ENCODE measurements around the gene MAGI1. TPM values are rescaled to one million over a fixed set of nuclear protein-coding genes. Genes with fewer than 3 reads are reported as not detected.

Gene MAGI1
- total and polyA plus RNA-seq, 7 experiments from 2014 or later = 0.39 TPM; not detected in 6

GRCh38 chr3:65796676-65797075 lies 242.0 kb downstream of the MAGI1 start:
- ChIA-PET POLR2A (no interaction called here), CTCF (no interaction called here)
- Mint-ChIP-seq H3K27me3 (no peaks in the 10 kb centered on the region), H3K9me3 (no peaks in the 10 kb centered on the region), H3K36me3 (no peaks in the 10 kb centered on the region), H3K27ac (no peak overlapping the region), H3K4me1 (no peaks in the 10 kb centered on the region), H3K4me3 (no peak overlapping the region)
- Histone ChIP-seq H3K4me1 (ENCODE audit: control insufficient read depth in 2 of 2, insufficient read depth in 2 of 2, low read length in 2 of 2) (no peaks in the 10 kb centered on the region), H3K36me3 (ENCODE audit: control insufficient read depth in 2 of 3, insufficient read depth in 3 of 3, low read length in 3 of 3) (no peaks in the 10 kb centered on the region), H3K4me3 (ENCODE audit: low read length) (no peak overlapping the region), H3K27me3 (ENCODE audit: control insufficient read depth in 2 of 2, insufficient read depth in 2 of 2, low read length in 2 of 2) (no peaks in the 10 kb centered on the region), H3K9me3 (ENCODE audit: control insufficient read depth in 2 of 3, low read length in 3 of 3) (no peaks in the 10 kb centered on the region), H3K27ac (ENCODE audit: low read depth, low read length) (no peak overlapping the region)
- DNase-seq = no peak
- no peak for ATAC-seq
- intact Hi-C loops (cut with micrococcal nuclease) = no loop called here

GRCh38 chr3:65795166-65795565 lies 243.6 kb downstream of the MAGI1 start:
- Histone ChIP-seq H3K36me3 (ENCODE audit: control insufficient read depth in 2 of 3, insufficient read depth in 3 of 3, low read length in 3 of 3) (no peaks in the 10 kb centered on the region), H3K9me3 (ENCODE audit: control insufficient read depth in 2 of 3, low read length in 3 of 3) (no peaks in the 10 kb centered on the region), H3K4me1 (ENCODE audit: control insufficient read depth in 2 of 2, insufficient read depth in 2 of 2, low read length in 2 of 2) (no peaks in the 10 kb centered on the region), H3K4me3 (ENCODE audit: low read length) (no peak overlapping the region), H3K27ac (ENCODE audit: low read depth, low read length) (no peak overlapping the region), H3K27me3 (ENCODE audit: control insufficient read depth in 2 of 2, insufficient read depth in 2 of 2, low read length in 2 of 2) (no peaks in the 10 kb centered on the region)
- Mint-ChIP-seq H3K4me1 (no peaks in the 10 kb centered on the region), H3K9me3 (no peaks in the 10 kb centered on the region), H3K36me3 (no peaks in the 10 kb centered on the region), H3K27ac (no peak overlapping the region), H3K4me3 (no peak overlapping the region), H3K27me3 (no peaks in the 10 kb centered on the region)
- no peak for ATAC-seq
- no peak for DNase-seq
- POLR2A ChIA-PET = no interaction called here
- CTCF ChIA-PET = no interaction called here
- intact Hi-C loops (cut with micrococcal nuclease) = no loop called here

GRCh38 chr3:65793495-65794200 lies 245.1 kb downstream of the MAGI1 start:
- Mint-ChIP-seq H3K4me3 (no peak overlapping the region), H3K4me1 (no peaks in the 10 kb centered on the region), H3K27ac (no peak overlapping the region), H3K36me3 (no peaks in the 10 kb centered on the region), H3K27me3 (no peaks in the 10 kb centered on the region), H3K9me3 (no peaks in the 10 kb centered on the region)
- ChIA-PET CTCF (no interaction called here), POLR2A (no interaction called here)
- H3K27ac ChIP-seq (ENCODE audit: low read depth, low read length) = no peak overlapping the region
- DNase-seq = no peak
- intact Hi-C loops (cut with micrococcal nuclease) = no loop called here
- H3K4me1 ChIP-seq (ENCODE audit: control insufficient read depth in 2 of 2, insufficient read depth in 2 of 2, low read length in 2 of 2) = no peaks in the 10 kb centered on the region
- ATAC-seq = no peak
- H3K27me3 ChIP-seq (ENCODE audit: control insufficient read depth in 2 of 2, insufficient read depth in 2 of 2, low read length in 2 of 2) = no peaks in the 10 kb centered on the region
- no peak overlapping the region for H3K4me3 ChIP-seq (ENCODE audit: low read length)
- H3K9me3 ChIP-seq (ENCODE audit: control insufficient read depth in 2 of 3, low read length in 3 of 3) = no peaks in the 10 kb centered on the region
- no peaks in the 10 kb centered on the region for H3K36me3 ChIP-seq (ENCODE audit: control insufficient read depth in 2 of 3, insufficient read depth in 3 of 3, low read length in 3 of 3)

- Mint-ChIP-seq H3K4me1 (no peaks in the 10 kb centered on the region), H3K27ac (no peak overlapping the region), H3K9me3 (peaks cover 0 to 3% (median 0%) of the 10 kb centered on the region in 11 donors), H3K27me3 (peaks cover 0 to 3% (median 0%) of the 10 kb centered on the region in 5 donors), H3K4me3 (no peak overlapping the region), H3K36me3 (no peaks in the 10 kb centered on the region)
- no peaks in the 10 kb centered on the region for H3K4me1 ChIP-seq (ENCODE audit: control insufficient read depth in 2 of 2, insufficient read depth in 2 of 2, low read length in 2 of 2)
- intact Hi-C loops (cut with micrococcal nuclease) = no loop called here
- H3K36me3 ChIP-seq (ENCODE audit: control insufficient read depth in 2 of 3, insufficient read depth in 3 of 3, low read length in 3 of 3) = no peaks in the 10 kb centered on the region
- CTCF ChIA-PET = no interaction called here
- no peaks in the 10 kb centered on the region for H3K9me3 ChIP-seq (ENCODE audit: control insufficient read depth in 2 of 3, low read length in 3 of 3)
- no peaks in the 10 kb centered on the region for H3K27me3 ChIP-seq (ENCODE audit: control insufficient read depth in 2 of 2, insufficient read depth in 2 of 2, low read length in 2 of 2)
- POLR2A ChIA-PET = no interaction called here
- H3K27ac ChIP-seq (ENCODE audit: low read depth, low read length) = no peak overlapping the region
- ATAC-seq = no peak
- no peak for DNase-seq
- no peak overlapping the region for H3K4me3 ChIP-seq (ENCODE audit: low read length)
Observed at GRCh38 chr3:65788461-65788860, 250.3 kb downstream of the MAGI1 start.

- POLR2A ChIA-PET = no interaction called here
- Mint-ChIP-seq H3K4me1 (no peaks in the 10 kb centered on the region), H3K27me3 (peaks cover 0 to 3% (median 0%) of the 10 kb centered on the region in 5 donors), H3K9me3 (peaks cover 0 to 8% (median 0%) of the 10 kb centered on the region in 11 donors), H3K27ac (no peak overlapping the region), H3K4me3 (no peak overlapping the region), H3K36me3 (no peaks in the 10 kb centered on the region)
- ATAC-seq (no peak), DNase-seq (no peak)
- intact Hi-C loops (cut with micrococcal nuclease) = no loop called here
- Histone ChIP-seq H3K4me3 (ENCODE audit: low read length) (no peak overlapping the region), H3K4me1 (ENCODE audit: control insufficient read depth in 2 of 2, insufficient read depth in 2 of 2, low read length in 2 of 2) (no peaks in the 10 kb centered on the region), H3K27ac (ENCODE audit: low read depth, low read length) (no peak overlapping the region), H3K9me3 (ENCODE audit: control insufficient read depth in 2 of 3, low read length in 3 of 3) (no peaks in the 10 kb centered on the region), H3K27me3 (ENCODE audit: control insufficient read depth in 2 of 2, insufficient read depth in 2 of 2, low read length in 2 of 2) (no peaks in the 10 kb centered on the region), H3K36me3 (ENCODE audit: control insufficient read depth in 2 of 3, insufficient read depth in 3 of 3, low read length in 3 of 3) (no peaks in the 10 kb centered on the region)
- CTCF ChIA-PET = no interaction called here
Observed at GRCh38 chr3:65787827-65788226, 250.9 kb downstream of the MAGI1 start.

- peaks cover 0 to 8% (median 0%) of the 10 kb centered on the region in 11 donors for H3K9me3 Mint-ChIP-seq
- H3K27ac ChIP-seq (ENCODE audit: low read depth, low read length) = no peak overlapping the region
- H3K36me3 Mint-ChIP-seq = no peaks in the 10 kb centered on the region
- H3K27me3 Mint-ChIP-seq = peaks cover 0 to 3% (median 0%) of the 10 kb centered on the region in 5 donors
- POLR2A ChIA-PET = no interaction called here
- H3K4me1 ChIP-seq (ENCODE audit: control insufficient read depth in 2 of 2, insufficient read depth in 2 of 2, low read length in 2 of 2) = no peaks in the 10 kb centered on the region
- no peaks in the 10 kb centered on the region for H3K36me3 ChIP-seq (ENCODE audit: control insufficient read depth in 2 of 3, insufficient read depth in 3 of 3, low read length in 3 of 3)
- no peak for ATAC-seq
- H3K4me3 Mint-ChIP-seq = no peak overlapping the region
- no peaks in the 10 kb centered on the region for H3K9me3 ChIP-seq (ENCODE audit: control insufficient read depth in 2 of 3, low read length in 3 of 3)
- no peaks in the 10 kb centered on the region for H3K4me1 Mint-ChIP-seq
- H3K27me3 ChIP-seq (ENCODE audit: control insufficient read depth in 2 of 2, insufficient read depth in 2 of 2, low read length in 2 of 2) = no peaks in the 10 kb centered on the region
- DNase-seq = no peak
- H3K27ac Mint-ChIP-seq = no peak overlapping the region
- intact Hi-C loops (cut with micrococcal nuclease) = no loop called here
- CTCF ChIA-PET = no interaction called here
- H3K4me3 ChIP-seq (ENCODE audit: low read length) = no peak overlapping the region
Observed at GRCh38 chr3:65787340-65787739, 251.4 kb downstream of the MAGI1 start.

GRCh38 chr3:65786890-65787289 lies 251.8 kb downstream of the MAGI1 start:
- no peak for DNase-seq
- H3K36me3 Mint-ChIP-seq = no peaks in the 10 kb centered on the region
- no peak overlapping the region for H3K27ac ChIP-seq (ENCODE audit: low read depth, low read length)
- no peak for ATAC-seq
- no peaks in the 10 kb centered on the region for H3K27me3 ChIP-seq (ENCODE audit: control insufficient read depth in 2 of 2, insufficient read depth in 2 of 2, low read length in 2 of 2)
- no peaks in the 10 kb centered on the region for H3K9me3 ChIP-seq (ENCODE audit: control insufficient read depth in 2 of 3, low read length in 3 of 3)
- H3K27ac Mint-ChIP-seq = no peak overlapping the region
- H3K4me1 Mint-ChIP-seq = no peaks in the 10 kb centered on the region
- H3K4me1 ChIP-seq (ENCODE audit: control insufficient read depth in 2 of 2, insufficient read depth in 2 of 2, low read length in 2 of 2) = no peaks in the 10 kb centered on the region
- no peak overlapping the region for H3K4me3 Mint-ChIP-seq
- peaks cover 0 to 8% (median 0%) of the 10 kb centered on the region in 11 donors for H3K9me3 Mint-ChIP-seq
- ChIA-PET POLR2A (no interaction called here), CTCF (no interaction called here)
- no peaks in the 10 kb centered on the region for H3K36me3 ChIP-seq (ENCODE audit: control insufficient read depth in 2 of 3, insufficient read depth in 3 of 3, low read length in 3 of 3)
- H3K4me3 ChIP-seq (ENCODE audit: low read length) = no peak overlapping the region
- intact Hi-C loops (cut with micrococcal nuclease) = no loop called here
- H3K27me3 Mint-ChIP-seq = peaks cover 0 to 3% (median 0%) of the 10 kb centered on the region in 5 donors

Measured in naive thymus-derived CD4-positive, alpha-beta T cell (primary cell).